HL-60 (cell line): Measurements from ENCODE around the gene TTYH2.

Experiments used
- DNase-seq, 2 experiments: peaks; one replicate each; pipeline ENCODE4 v3.0.0-alpha.2; 2010 to 2020; ENCODE audit warnings: low read depth in 1 of 2, low spot score in 1 of 2
- H3K27ac ChIP-seq: fragments of 250-450 bp; sonication (Bioruptor Pico); replicated peaks from 2 replicates; pipeline ENCODE4 v1.5.1; 2020; ENCODE audit warnings: mild to moderate bottlenecking, moderate library complexity
- H3K27me3 ChIP-seq: fragments of 250-450 bp; sonication (Bioruptor Pico); 2 replicates; pipeline ENCODE4 v1.5.1; 2021; ENCODE audit warnings: mild to moderate bottlenecking, moderate library complexity; ENCODE audit not compliant: insufficient read depth, poor library complexity, severe bottlenecking
- H3K4me3 ChIP-seq: replicated peaks from 2 replicates; pipeline ENCODE4 v1.5.1; 2011; ENCODE audit warnings: mild to moderate bottlenecking, control low read depth, low read length; ENCODE audit not compliant: insufficient read depth
- CTCF ChIP-seq: IDR thresholded peaks from one replicate; pipeline ENCODE4 v1.5.1; 2011; ENCODE audit warnings: low read length, control low read depth, inconsistent platforms; ENCODE audit not compliant: insufficient read depth
- GABPA ChIP-seq: IDR thresholded peaks from 2 replicates; pipeline ENCODE4 v1.6.1; 2012; ENCODE audit warnings: low read depth
- POLR2AphosphoS5 ChIP-seq: IDR thresholded peaks from 2 replicates; pipeline ENCODE4 v1.6.1; 2012; ENCODE audit warnings: low read depth
- REST ChIP-seq: IDR thresholded peaks from 2 replicates; pipeline ENCODE4 v1.6.1; 2012; ENCODE audit warnings: low read depth; ENCODE audit not compliant: insufficient replicate concordance
- SPI1 ChIP-seq: IDR thresholded peaks from 2 replicates; pipeline ENCODE4 v1.6.1; 2012; ENCODE audit warnings: low read depth, mild to moderate bottlenecking, borderline replicate concordance

The TTYH2 gene

GRCh38 chr17:74222399-74222798, 9.0 kb downstream of the TTYH2 start:
- no peak overlapping the region for H3K4me3 ChIP-seq
- no peak overlapping the region for H3K27ac ChIP-seq
- TF ChIP-seq GABPA (no peak), CTCF (no peak), REST (no peak), SPI1 (no peak), POLR2AphosphoS5 (no peak)
- H3K27me3 ChIP-seq: no peaks in the 10 kb centered on the region
- DNase-seq: no peak

- no peak for DNase-seq
- no peaks in the 10 kb centered on the region for H3K27me3 ChIP-seq
- no peak overlapping the region for H3K4me3 ChIP-seq
- no peak overlapping the region for H3K27ac ChIP-seq
- no peak for TF ChIP-seq POLR2AphosphoS5
- TF ChIP-seq GABPA: no peak
- no peak for TF ChIP-seq CTCF
- no peak for TF ChIP-seq REST
- no peak for TF ChIP-seq SPI1
These were observed 10.5 kb downstream of the TTYH2 start for GRCh38 chr17:74223901-74224300.

- H3K27me3 ChIP-seq: no peaks in the 10 kb centered on the region
- TF ChIP-seq GABPA (no peak), SPI1 (no peak), REST (no peak), POLR2AphosphoS5 (no peak), CTCF (no peak)
- H3K4me3 ChIP-seq: no peak overlapping the region
- no peak overlapping the region for H3K27ac ChIP-seq
- no peak for DNase-seq
These were observed 11.8 kb downstream of the TTYH2 start for GRCh38 chr17:74224959-74225725.
